WTC11 (cell line): ENCODE data around the gene TNFAIP3. TPM values are rescaled to one million over a fixed set of nuclear protein-coding genes. Genes with fewer than 3 reads are reported as not detected.

Experiments used
- ATAC-seq: fragments of 200-7000 bp; cut with Tn5 transposase; 2 replicates; pipeline ENCODE4 v1.10.0; 2021; ENCODE audit warnings: mild to moderate bottlenecking, moderate library complexity
- CTCF ChIA-PET: fragments of 300-600 bp; sonication (Branson Sonifier 250); formaldehyde crosslinking; loops from one replicate; lab custom pipeline; 2021; ENCODE audit warnings: antibody characterized with exemption; lab: Charles Lee
- POLR2A ChIA-PET: fragments of 350-600 bp; sonication (Branson Sonifier 250); formaldehyde crosslinking; loops from one replicate; lab custom pipeline; 2021; ENCODE audit warnings: antibody characterized with exemption; lab: Charles Lee
- DNase-seq: peaks from one replicate; pipeline ENCODE4 v3.0.0; 2021; ENCODE audit warnings: low spot score
- H3K27ac Mint-ChIP-seq: 2 replicates; pipeline ENCODE4 v1.8.0; 2021; ENCODE audit warnings: mixed read lengths
- H3K27me3 Mint-ChIP-seq: 2 replicates; pipeline ENCODE4 v1.8.0; 2021; ENCODE audit warnings: low read depth, mild to moderate bottlenecking, moderate library complexity, mixed read lengths
- H3K36me3 Mint-ChIP-seq: 2 replicates; pipeline ENCODE4 v1.8.0; 2021; ENCODE audit warnings: mixed read lengths
- H3K4me1 Mint-ChIP-seq: 2 replicates; pipeline ENCODE4 v1.8.0; 2022; ENCODE audit warnings: mixed read lengths
- H3K4me3 Mint-ChIP-seq: 2 replicates; pipeline ENCODE4 v1.8.0; 2021; ENCODE audit warnings: mild to moderate bottlenecking, moderate library complexity, mixed read lengths
- H3K9me3 Mint-ChIP-seq: 2 replicates; pipeline ENCODE4 v1.8.0; 2021; ENCODE audit warnings: mixed read lengths
- ELF4 ChIP-seq: sonication (generic); formaldehyde crosslinking; IDR thresholded peaks from 2 replicates; pipeline ENCODE4 v1.8.1; 2022; ENCODE audit warnings: low read depth, mild to moderate bottlenecking, moderate library complexity, missing genetic modification reagents
- FOXJ3 ChIP-seq: sonication (generic); formaldehyde crosslinking; IDR thresholded peaks from 2 replicates; pipeline ENCODE4 v1.9.0; 2021; ENCODE audit warnings: missing genetic modification reagents, mild to moderate bottlenecking, borderline replicate concordance
- OVOL2 ChIP-seq: fragments of 250-450 bp; sonication (Bioruptor Pico); IDR thresholded peaks from 2 replicates; pipeline ENCODE4 v1.9.0; 2021; ENCODE audit warnings: mild to moderate bottlenecking, borderline replicate concordance
- RORB ChIP-seq: fragments of 250-450 bp; sonication (Bioruptor Pico); IDR thresholded peaks from 2 replicates; pipeline ENCODE4 v1.9.0; 2021; ENCODE audit warnings: mild to moderate bottlenecking
- SOX15 ChIP-seq: fragments of 250-450 bp; sonication (Bioruptor Pico); IDR thresholded peaks from 2 replicates; pipeline ENCODE4 v1.9.0; 2021; ENCODE audit warnings: mild to moderate bottlenecking
- TEAD4 ChIP-seq: sonication (generic); formaldehyde crosslinking; IDR thresholded peaks from 2 replicates; pipeline ENCODE4 v1.8.0; 2022; ENCODE audit warnings: mild to moderate bottlenecking, missing genetic modification reagents
- ZBTB21 ChIP-seq: sonication (generic); formaldehyde crosslinking; IDR thresholded peaks from 2 replicates; pipeline ENCODE4 v1.8.1; 2023; ENCODE audit warnings: mild to moderate bottlenecking, missing genetic modification reagents, borderline replicate concordance
- ZNF138 ChIP-seq: sonication (generic); formaldehyde crosslinking; conservative IDR thresholded peaks from 2 replicates; pipeline ENCODE4 v1.8.1; 2022; ENCODE audit warnings: mild to moderate bottlenecking, moderate library complexity, missing genetic modification reagents
- ZNF232 ChIP-seq: sonication (generic); formaldehyde crosslinking; IDR thresholded peaks from 2 replicates; pipeline ENCODE4 v1.8.0; 2022; ENCODE audit warnings: mild to moderate bottlenecking, missing genetic modification reagents
- ZNF263 ChIP-seq: sonication (generic); formaldehyde crosslinking; IDR thresholded peaks from 2 replicates; pipeline ENCODE4 v1.8.1; 2022; ENCODE audit warnings: low read depth, mild to moderate bottlenecking, moderate library complexity, missing genetic modification reagents
- ZNF396 ChIP-seq: fragments of 250-450 bp; sonication (Bioruptor Pico); IDR thresholded peaks from 2 replicates; pipeline ENCODE4 v1.8.0; 2021; ENCODE audit warnings: mild to moderate bottlenecking, moderate library complexity, borderline replicate concordance
- total RNA-seq: library from RNA; stranded (reverse); gene quantifications from 3 replicates; pipeline ENCODE4 v1.2.3, GENCODE V29; 2021
- TF ChIP-seq, protein P1 (sequence below): sonication (generic); formaldehyde crosslinking; IDR thresholded peaks from 2 replicates; pipeline ENCODE4 v1.8.1; 2022; ENCODE audit warnings: missing genetic modification reagents, borderline replicate concordance
- TF ChIP-seq, protein P2 (sequence below): sonication (generic); formaldehyde crosslinking; IDR thresholded peaks from 2 replicates; pipeline ENCODE4 v1.8.0; 2022; ENCODE audit warnings: mild to moderate bottlenecking, missing genetic modification reagents
- TF ChIP-seq, protein P3 (sequence below): sonication (generic); formaldehyde crosslinking; IDR thresholded peaks from 2 replicates; pipeline ENCODE4 v1.8.0; 2022; ENCODE audit warnings: mild to moderate bottlenecking, missing genetic modification reagents
- TF ChIP-seq, protein P4 (sequence below): fragments of 250-450 bp; sonication (Bioruptor Pico); conservative IDR thresholded peaks from 2 replicates; pipeline ENCODE4 v1.9.0; 2021; ENCODE audit warnings: mild to moderate bottlenecking
- TF ChIP-seq, protein P5 (sequence below): fragments of 250-450 bp; sonication (Bioruptor Pico); IDR thresholded peaks from 2 replicates; pipeline ENCODE4 v1.9.0; 2021; ENCODE audit warnings: mild to moderate bottlenecking
- TF ChIP-seq, protein P6 (sequence below): sonication (generic); formaldehyde crosslinking; IDR thresholded peaks from 2 replicates; pipeline ENCODE4 v1.8.0; 2023; ENCODE audit warnings: missing genetic modification reagents, mild to moderate bottlenecking, borderline replicate concordance
- TF ChIP-seq, protein P7 (sequence below): fragments of 200-600 bp; IDR thresholded peaks from 2 replicates; pipeline ENCODE4 v1.8.0; 2022; ENCODE audit warnings: antibody characterized with exemption

Gene TNFAIP3
- total RNA-seq, 1 experiment from 2014 or later: 4.2 TPM

DNA sequence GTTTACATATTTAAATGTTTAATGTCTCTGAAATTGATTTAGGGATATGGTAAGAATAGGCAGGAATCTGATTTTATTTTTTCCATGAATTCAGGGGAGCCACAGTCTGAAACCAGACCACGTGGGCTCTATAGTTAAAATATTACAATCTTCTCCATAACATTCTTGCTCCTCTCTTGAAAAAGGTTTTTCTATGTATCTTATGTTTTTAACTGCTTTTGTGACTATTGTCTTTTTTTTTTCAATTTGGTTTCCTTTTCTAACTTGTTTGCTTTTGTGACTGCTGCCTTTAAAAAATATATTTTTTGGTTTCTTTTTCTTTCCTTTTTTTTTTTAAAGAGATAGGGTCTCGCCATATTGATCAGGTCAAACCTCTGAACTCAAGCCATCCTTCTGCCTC, 40.1 kb downstream of the TNFAIP3 start:
- POLR2A ChIA-PET: no interaction called here
- H3K36me3 Mint-ChIP-seq: no peaks in the 10 kb centered on the region
- H3K4me3 Mint-ChIP-seq: no peak overlapping the region
- peaks cover 7% of the 10 kb centered on the region for H3K4me1 Mint-ChIP-seq
- no peak for DNase-seq
- 0 out of 2 replicates have a peak, but pooled peaks cover 3% of the 10 kb centered on the region for H3K27me3 Mint-ChIP-seq
- TF ChIP-seq, protein P1, sequence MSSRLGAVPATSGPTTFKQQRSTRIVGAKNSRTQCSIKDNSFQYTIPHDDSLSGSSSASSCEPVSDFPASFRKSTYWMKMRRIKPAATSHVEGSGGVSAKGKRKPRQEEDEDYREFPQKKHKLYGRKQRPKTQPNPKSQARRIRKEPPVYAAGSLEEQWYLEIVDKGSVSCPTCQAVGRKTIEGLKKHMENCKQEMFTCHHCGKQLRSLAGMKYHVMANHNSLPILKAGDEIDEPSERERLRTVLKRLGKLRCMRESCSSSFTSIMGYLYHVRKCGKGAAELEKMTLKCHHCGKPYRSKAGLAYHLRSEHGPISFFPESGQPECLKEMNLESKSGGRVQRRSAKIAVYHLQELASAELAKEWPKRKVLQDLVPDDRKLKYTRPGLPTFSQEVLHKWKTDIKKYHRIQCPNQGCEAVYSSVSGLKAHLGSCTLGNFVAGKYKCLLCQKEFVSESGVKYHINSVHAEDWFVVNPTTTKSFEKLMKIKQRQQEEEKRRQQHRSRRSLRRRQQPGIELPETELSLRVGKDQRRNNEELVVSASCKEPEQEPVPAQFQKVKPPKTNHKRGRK (CRISPR knock-in tag): no peak
- TF ChIP-seq, protein P2, sequence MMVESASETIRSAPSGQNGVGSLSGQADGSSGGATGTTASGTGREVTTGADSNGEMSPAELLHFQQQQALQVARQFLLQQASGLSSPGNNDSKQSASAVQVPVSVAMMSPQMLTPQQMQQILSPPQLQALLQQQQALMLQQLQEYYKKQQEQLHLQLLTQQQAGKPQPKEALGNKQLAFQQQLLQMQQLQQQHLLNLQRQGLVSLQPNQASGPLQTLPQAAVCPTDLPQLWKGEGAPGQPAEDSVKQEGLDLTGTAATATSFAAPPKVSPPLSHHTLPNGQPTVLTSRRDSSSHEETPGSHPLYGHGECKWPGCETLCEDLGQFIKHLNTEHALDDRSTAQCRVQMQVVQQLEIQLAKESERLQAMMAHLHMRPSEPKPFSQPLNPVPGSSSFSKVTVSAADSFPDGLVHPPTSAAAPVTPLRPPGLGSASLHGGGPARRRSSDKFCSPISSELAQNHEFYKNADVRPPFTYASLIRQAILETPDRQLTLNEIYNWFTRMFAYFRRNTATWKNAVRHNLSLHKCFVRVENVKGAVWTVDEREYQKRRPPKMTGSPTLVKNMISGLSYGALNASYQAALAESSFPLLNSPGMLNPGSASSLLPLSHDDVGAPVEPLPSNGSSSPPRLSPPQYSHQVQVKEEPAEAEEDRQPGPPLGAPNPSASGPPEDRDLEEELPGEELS (CRISPR knock-in tag): no peak
- TF ChIP-seq, protein P3, sequence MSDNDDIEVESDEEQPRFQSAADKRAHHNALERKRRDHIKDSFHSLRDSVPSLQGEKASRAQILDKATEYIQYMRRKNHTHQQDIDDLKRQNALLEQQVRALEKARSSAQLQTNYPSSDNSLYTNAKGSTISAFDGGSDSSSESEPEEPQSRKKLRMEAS (CRISPR knock-in tag): no peak
- TF ChIP-seq ELF4 (CRISPR knock-in tag) (no peak), ZNF232 (no peak), ZNF396 (CRISPR knock-in tag) (no peak), TEAD4 (CRISPR knock-in tag) (no peak), ZNF138 (no peak), ZNF263 (CRISPR knock-in tag) (no peak), ZBTB21 (no peak), OVOL2 (CRISPR knock-in tag) (no peak), FOXJ3 (no peak), SOX15 (no peak), RORB (CRISPR knock-in tag) (no peak)
- TF ChIP-seq, protein P4, sequence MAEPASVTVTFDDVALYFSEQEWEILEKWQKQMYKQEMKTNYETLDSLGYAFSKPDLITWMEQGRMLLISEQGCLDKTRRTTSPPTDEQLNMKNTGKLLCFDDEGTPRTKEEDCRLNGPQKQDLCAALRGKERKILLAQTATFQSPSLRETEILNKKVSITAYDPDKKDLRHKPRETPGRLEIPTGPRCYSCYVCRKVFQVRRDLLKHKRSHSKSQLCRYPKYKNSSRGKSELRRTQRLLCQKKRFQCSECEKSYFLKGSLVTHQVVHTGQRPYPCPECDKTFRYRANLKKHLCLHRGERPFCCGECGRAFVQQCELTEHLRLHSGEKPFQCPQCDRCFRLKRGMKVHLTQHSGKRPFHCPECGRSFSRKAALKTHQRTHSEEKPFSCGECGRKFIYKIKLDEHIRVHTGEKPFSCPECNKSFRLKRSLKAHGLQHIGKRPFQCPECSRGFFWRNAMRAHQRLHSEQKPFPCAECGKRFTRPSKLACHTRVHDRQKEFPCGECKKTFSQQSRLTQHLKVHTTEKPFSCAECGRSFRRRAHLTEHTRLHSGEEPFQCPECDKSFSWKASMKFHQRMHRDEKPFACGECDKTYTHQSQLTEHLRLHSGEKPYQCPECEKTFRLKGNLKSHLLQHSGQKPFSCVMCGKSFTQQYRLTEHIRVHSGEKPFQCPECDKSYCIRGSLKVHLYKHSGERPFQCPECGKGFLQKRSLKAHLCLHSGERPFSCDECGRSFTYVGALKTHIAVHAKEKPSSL (CRISPR knock-in tag): no peak
- TF ChIP-seq, protein P5, sequence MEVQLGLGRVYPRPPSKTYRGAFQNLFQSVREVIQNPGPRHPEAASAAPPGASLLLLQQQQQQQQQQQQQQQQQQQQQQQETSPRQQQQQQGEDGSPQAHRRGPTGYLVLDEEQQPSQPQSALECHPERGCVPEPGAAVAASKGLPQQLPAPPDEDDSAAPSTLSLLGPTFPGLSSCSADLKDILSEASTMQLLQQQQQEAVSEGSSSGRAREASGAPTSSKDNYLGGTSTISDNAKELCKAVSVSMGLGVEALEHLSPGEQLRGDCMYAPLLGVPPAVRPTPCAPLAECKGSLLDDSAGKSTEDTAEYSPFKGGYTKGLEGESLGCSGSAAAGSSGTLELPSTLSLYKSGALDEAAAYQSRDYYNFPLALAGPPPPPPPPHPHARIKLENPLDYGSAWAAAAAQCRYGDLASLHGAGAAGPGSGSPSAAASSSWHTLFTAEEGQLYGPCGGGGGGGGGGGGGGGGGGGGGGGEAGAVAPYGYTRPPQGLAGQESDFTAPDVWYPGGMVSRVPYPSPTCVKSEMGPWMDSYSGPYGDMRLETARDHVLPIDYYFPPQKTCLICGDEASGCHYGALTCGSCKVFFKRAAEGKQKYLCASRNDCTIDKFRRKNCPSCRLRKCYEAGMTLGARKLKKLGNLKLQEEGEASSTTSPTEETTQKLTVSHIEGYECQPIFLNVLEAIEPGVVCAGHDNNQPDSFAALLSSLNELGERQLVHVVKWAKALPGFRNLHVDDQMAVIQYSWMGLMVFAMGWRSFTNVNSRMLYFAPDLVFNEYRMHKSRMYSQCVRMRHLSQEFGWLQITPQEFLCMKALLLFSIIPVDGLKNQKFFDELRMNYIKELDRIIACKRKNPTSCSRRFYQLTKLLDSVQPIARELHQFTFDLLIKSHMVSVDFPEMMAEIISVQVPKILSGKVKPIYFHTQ: no peak
- TF ChIP-seq, protein P6, sequence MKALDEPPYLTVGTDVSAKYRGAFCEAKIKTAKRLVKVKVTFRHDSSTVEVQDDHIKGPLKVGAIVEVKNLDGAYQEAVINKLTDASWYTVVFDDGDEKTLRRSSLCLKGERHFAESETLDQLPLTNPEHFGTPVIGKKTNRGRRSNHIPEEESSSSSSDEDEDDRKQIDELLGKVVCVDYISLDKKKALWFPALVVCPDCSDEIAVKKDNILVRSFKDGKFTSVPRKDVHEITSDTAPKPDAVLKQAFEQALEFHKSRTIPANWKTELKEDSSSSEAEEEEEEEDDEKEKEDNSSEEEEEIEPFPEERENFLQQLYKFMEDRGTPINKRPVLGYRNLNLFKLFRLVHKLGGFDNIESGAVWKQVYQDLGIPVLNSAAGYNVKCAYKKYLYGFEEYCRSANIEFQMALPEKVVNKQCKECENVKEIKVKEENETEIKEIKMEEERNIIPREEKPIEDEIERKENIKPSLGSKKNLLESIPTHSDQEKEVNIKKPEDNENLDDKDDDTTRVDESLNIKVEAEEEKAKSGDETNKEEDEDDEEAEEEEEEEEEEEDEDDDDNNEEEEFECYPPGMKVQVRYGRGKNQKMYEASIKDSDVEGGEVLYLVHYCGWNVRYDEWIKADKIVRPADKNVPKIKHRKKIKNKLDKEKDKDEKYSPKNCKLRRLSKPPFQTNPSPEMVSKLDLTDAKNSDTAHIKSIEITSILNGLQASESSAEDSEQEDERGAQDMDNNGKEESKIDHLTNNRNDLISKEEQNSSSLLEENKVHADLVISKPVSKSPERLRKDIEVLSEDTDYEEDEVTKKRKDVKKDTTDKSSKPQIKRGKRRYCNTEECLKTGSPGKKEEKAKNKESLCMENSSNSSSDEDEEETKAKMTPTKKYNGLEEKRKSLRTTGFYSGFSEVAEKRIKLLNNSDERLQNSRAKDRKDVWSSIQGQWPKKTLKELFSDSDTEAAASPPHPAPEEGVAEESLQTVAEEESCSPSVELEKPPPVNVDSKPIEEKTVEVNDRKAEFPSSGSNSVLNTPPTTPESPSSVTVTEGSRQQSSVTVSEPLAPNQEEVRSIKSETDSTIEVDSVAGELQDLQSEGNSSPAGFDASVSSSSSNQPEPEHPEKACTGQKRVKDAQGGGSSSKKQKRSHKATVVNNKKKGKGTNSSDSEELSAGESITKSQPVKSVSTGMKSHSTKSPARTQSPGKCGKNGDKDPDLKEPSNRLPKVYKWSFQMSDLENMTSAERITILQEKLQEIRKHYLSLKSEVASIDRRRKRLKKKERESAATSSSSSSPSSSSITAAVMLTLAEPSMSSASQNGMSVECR (CRISPR knock-in tag): no peak
- TF ChIP-seq, protein P7, sequence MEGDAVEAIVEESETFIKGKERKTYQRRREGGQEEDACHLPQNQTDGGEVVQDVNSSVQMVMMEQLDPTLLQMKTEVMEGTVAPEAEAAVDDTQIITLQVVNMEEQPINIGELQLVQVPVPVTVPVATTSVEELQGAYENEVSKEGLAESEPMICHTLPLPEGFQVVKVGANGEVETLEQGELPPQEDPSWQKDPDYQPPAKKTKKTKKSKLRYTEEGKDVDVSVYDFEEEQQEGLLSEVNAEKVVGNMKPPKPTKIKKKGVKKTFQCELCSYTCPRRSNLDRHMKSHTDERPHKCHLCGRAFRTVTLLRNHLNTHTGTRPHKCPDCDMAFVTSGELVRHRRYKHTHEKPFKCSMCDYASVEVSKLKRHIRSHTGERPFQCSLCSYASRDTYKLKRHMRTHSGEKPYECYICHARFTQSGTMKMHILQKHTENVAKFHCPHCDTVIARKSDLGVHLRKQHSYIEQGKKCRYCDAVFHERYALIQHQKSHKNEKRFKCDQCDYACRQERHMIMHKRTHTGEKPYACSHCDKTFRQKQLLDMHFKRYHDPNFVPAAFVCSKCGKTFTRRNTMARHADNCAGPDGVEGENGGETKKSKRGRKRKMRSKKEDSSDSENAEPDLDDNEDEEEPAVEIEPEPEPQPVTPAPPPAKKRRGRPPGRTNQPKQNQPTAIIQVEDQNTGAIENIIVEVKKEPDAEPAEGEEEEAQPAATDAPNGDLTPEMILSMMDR: no peak
- CTCF ChIA-PET: no interaction called here
- H3K27ac Mint-ChIP-seq: no peak overlapping the region
- H3K9me3 Mint-ChIP-seq: no peaks in the 10 kb centered on the region
- ATAC-seq: no peak
